HUES64 (cell line): ENCODE results near the gene LIMD2.

Experiments used
- H3K27ac ChIP-seq: 2 replicates; pipeline ENCODE4 v1.7.0; 2013; ENCODE audit warnings: low read depth, low read length, inconsistent platforms
- H3K27me3 ChIP-seq: 2 replicates; pipeline ENCODE4 v1.6.1; 2013; ENCODE audit warnings: mild to moderate bottlenecking, low read length; ENCODE audit not compliant: insufficient read depth
- H3K36me3 ChIP-seq: 2 replicates; pipeline ENCODE4 v1.6.1; 2013; ENCODE audit warnings: mild to moderate bottlenecking, low read length; ENCODE audit not compliant: insufficient read depth
- H3K4me1 ChIP-seq: 2 replicates; pipeline ENCODE4 v1.6.1; 2013; ENCODE audit warnings: mild to moderate bottlenecking, low read length, moderate library complexity; ENCODE audit not compliant: insufficient read depth
- H3K4me3 ChIP-seq: 2 replicates; pipeline ENCODE4 v1.5.1; 2013; ENCODE audit warnings: mild to moderate bottlenecking, low read length, moderate library complexity
- H3K9ac ChIP-seq: 2 replicates; pipeline ENCODE4 v1.6.1; 2013; ENCODE audit warnings: mild to moderate bottlenecking, low read depth, low read length
- H3K9me3 ChIP-seq: 2 replicates; pipeline ENCODE4 v1.6.1; 2013; ENCODE audit warnings: low read depth, low read length; ENCODE audit not compliant: insufficient read depth
- WGBS: fragments of 150-250, 120-280 bp; methylation state at CpG from one replicate; pipeline ENCODE4 v1.1.7; 2013; ENCODE audit warnings: missing lambda C conversion rate; 5-methylcytosine and 5-hydroxymethylcytosine counted together

Gene LIMD2

GRCh38 chr17:63676584-63676983 is 23.3 kb downstream of the LIMD2 start:
- H3K27me3 ChIP-seq: no peaks in the 10 kb centered on the region

GRCh38 chr17:63675607-63676546 is 24.0 kb downstream of the LIMD2 start:
- 81% methylated on average over 6 of the region's 6 CpGs for WGBS
- H3K27ac ChIP-seq: no peak overlapping the region; the same call in 1 of the 2 replicates

More at GRCh38 chr17:63676584-63676983, 23.3 kb downstream of the LIMD2 start:
- WGBS: 90% methylated on average over 3 of the region's 3 CpGs
- no peak overlapping the region for H3K4me3 ChIP-seq
- no peaks in the 10 kb centered on the region for H3K9me3 ChIP-seq
- peaks cover 25% of the 10 kb centered on the region for H3K4me1 ChIP-seq
- no peak overlapping the region for H3K27ac ChIP-seq
- no peak overlapping the region for H3K9ac ChIP-seq
- H3K36me3 ChIP-seq: no peaks in the 10 kb centered on the region

DNA sequence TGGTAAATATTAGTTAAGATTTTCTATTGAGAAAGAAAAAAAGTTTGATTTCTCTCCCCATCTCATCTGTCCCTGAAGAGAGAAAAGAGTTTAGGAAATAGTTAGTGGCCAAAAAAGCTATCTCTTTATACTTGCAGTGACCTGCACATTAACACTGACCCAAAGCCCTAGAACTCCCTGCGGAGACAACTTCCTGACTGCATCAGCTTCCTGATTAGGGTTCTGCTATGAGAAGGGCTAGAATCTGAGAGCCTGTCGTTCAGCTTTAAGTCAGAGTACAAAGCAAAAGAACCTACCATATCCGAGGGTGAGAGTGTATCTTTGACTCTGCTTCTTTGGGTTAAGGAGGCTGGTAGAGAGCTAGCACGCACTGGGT is 24.7 kb downstream of the LIMD2 start:
- Histone ChIP-seq H3K4me3 (no peak overlapping the region), H3K9ac (no peak overlapping the region), H3K27me3 (no peaks in the 10 kb centered on the region), H3K4me1 (peaks cover 25% of the 10 kb centered on the region), H3K9me3 (no peaks in the 10 kb centered on the region), H3K36me3 (no peaks in the 10 kb centered on the region), H3K27ac (no peak overlapping the region; the same call in 1 of the 2 replicates)
- 47% methylated on average over 4 of the region's 4 CpGs for WGBS

More at GRCh38 chr17:63675607-63676546, 24.0 kb downstream of the LIMD2 start:
- H3K9me3 ChIP-seq: no peaks in the 10 kb centered on the region
- H3K27me3 ChIP-seq: no peaks in the 10 kb centered on the region
- H3K36me3 ChIP-seq: no peaks in the 10 kb centered on the region
- no peak overlapping the region for H3K4me3 ChIP-seq
- no peak overlapping the region for H3K9ac ChIP-seq
- H3K4me1 ChIP-seq: peaks cover 25% of the 10 kb centered on the region

GRCh38 chr17:63672856-63673255 is 27.1 kb downstream of the LIMD2 start:
- peaks cover 1% of the 10 kb centered on the region; the same call in 1 of the 2 replicates for H3K36me3 ChIP-seq
- H3K27ac ChIP-seq: no peak overlapping the region; the same call in 1 of the 2 replicates
- H3K4me3 ChIP-seq: no peak overlapping the region
- no peak overlapping the region for H3K9ac ChIP-seq
- H3K9me3 ChIP-seq: no peaks in the 10 kb centered on the region
- H3K4me1 ChIP-seq: peaks cover 25% of the 10 kb centered on the region
- H3K27me3 ChIP-seq: no peaks in the 10 kb centered on the region
- WGBS: 90% methylated on average over 1 of the region's 2 CpGs

GRCh38 chr17:63665527-63666214 is 34.3 kb downstream of the LIMD2 start:
- Histone ChIP-seq H3K36me3 (peaks cover 20% of the 10 kb centered on the region), H3K27ac (no peak overlapping the region), H3K27me3 (no peaks in the 10 kb centered on the region), H3K9ac (no peak overlapping the region), H3K9me3 (no peaks in the 10 kb centered on the region), H3K4me3 (no peak overlapping the region), H3K4me1 (no peaks in the 10 kb centered on the region)
- 90% methylated on average over 5 of the region's 5 CpGs for WGBS

GRCh38 chr17:63659850-63660249 is 40.1 kb downstream of the LIMD2 start:
- Histone ChIP-seq H3K36me3 (peaks cover 16% of the 10 kb centered on the region), H3K9ac (no peak overlapping the region), H3K27ac (no peak overlapping the region), H3K27me3 (no peaks in the 10 kb centered on the region), H3K9me3 (no peaks in the 10 kb centered on the region), H3K4me1 (no peaks in the 10 kb centered on the region), H3K4me3 (no peak overlapping the region)
- 93% methylated on average over 3 of the region's 3 CpGs for WGBS

- Histone ChIP-seq H3K9me3 (no peaks in the 10 kb centered on the region), H3K36me3 (peaks cover 23% of the 10 kb centered on the region), H3K27ac (no peak overlapping the region)
Measured at GRCh38 chr17:63658366-63658765, 41.6 kb downstream of the LIMD2 start.

DNA sequence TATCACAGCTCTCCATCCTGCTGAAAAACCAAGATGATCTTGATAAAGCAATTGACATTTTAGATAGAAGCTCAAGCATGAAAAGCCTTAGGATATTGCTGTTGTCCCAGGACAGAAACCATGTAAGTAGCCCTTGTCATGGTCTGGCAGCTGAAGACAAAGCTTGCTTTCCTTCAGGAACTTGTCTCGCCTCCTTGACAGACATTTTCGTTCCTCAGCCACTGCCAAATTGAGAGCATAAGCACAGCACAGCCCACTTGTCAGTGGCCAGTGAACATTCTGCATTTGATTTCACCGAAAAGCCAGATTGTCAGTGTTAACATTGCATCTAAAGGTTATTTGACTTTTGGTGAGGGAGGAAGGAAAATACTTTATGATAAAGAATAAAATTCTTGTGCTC is 42.1 kb downstream of the LIMD2 start:
- peaks cover 29% of the 10 kb centered on the region for H3K36me3 ChIP-seq
- no peak overlapping the region for H3K9ac ChIP-seq
- no peak overlapping the region for H3K27ac ChIP-seq

More at GRCh38 chr17:63658366-63658765, 41.6 kb downstream of the LIMD2 start:
- whole genome bisulfite sequencing: 86% methylated on average over 1 of the region's 1 CpG
- H3K4me3 ChIP-seq: no peak overlapping the region
- no peak overlapping the region for H3K9ac ChIP-seq
- no peaks in the 10 kb centered on the region for H3K4me1 ChIP-seq
- no peaks in the 10 kb centered on the region for H3K27me3 ChIP-seq

GRCh38 chr17:63653050-63653449 is 46.9 kb downstream of the LIMD2 start:
- 72% methylated on average over 2 of the region's 2 CpGs for WGBS
- no peak overlapping the region for H3K9ac ChIP-seq
- peaks cover 29% of the 10 kb centered on the region for H3K36me3 ChIP-seq
- H3K27ac ChIP-seq: no peak overlapping the region
- H3K4me3 ChIP-seq: no peak overlapping the region
- H3K9me3 ChIP-seq: no peaks in the 10 kb centered on the region
- no peaks in the 10 kb centered on the region for H3K27me3 ChIP-seq
- H3K4me1 ChIP-seq: peaks cover 3% of the 10 kb centered on the region

More for the DNA sequence above, 42.1 kb downstream of the LIMD2 start:
- Histone ChIP-seq H3K4me3 (no peak overlapping the region), H3K9me3 (no peaks in the 10 kb centered on the region), H3K27me3 (no peaks in the 10 kb centered on the region), H3K4me1 (no peaks in the 10 kb centered on the region)
- 90% methylated on average over 3 of the region's 3 CpGs for WGBS

GRCh38 chr17:63652106-63652505 is 47.8 kb downstream of the LIMD2 start:
- H3K4me1 ChIP-seq: peaks cover 13% of the 10 kb centered on the region
- 96% methylated on average over 3 of the region's 3 CpGs for WGBS
- no peak overlapping the region for H3K4me3 ChIP-seq
- H3K9me3 ChIP-seq: no peaks in the 10 kb centered on the region
- H3K27me3 ChIP-seq: no peaks in the 10 kb centered on the region
- H3K9ac ChIP-seq: no peak overlapping the region
- peaks cover 24% of the 10 kb centered on the region for H3K36me3 ChIP-seq
- H3K27ac ChIP-seq: no peak overlapping the region

DNA sequence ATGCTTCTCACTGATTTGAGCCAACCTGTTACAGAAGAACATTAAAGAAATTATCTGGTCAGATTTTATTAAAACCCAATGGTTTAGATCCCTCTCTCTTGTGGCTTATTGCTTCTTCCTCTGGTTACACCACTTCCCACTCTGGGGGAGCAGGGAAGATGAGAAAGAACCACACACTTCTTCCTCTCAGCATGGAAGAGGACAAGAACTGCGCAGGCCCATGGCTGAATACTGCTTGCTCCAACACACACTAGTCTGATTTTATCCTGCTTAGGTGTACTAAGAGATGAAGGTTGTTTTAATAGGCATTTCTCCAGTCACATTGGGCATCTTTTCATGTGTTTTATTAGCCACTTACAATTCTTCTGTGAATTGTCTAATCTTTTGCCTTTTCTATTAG is 50.1 kb downstream of the LIMD2 start:
- Histone ChIP-seq H3K27me3 (no peaks in the 10 kb centered on the region), H3K4me3 (no peak overlapping the region), H3K4me1 (peaks cover 13% of the 10 kb centered on the region), H3K9me3 (no peaks in the 10 kb centered on the region), H3K9ac (no peak overlapping the region), H3K27ac (no peak overlapping the region), H3K36me3 (peaks cover 29% of the 10 kb centered on the region)
- WGBS: 100% methylated on average over 1 of the region's 1 CpG
